GM21723 (cell line): Measurements from ENCODE around the gene RNF214.
"Not testable (repeated sequence)": the region's sequence is repeated elsewhere in the genome, so short reads cannot be mapped to it uniquely, and the experiment has no call there.

Source experiments
- ATAC-seq: cut with Tn5 transposase; IDR thresholded peaks from one replicate; pipeline ENCODE4 v1.9.1; 2021; ENCODE audit warnings: mild to moderate bottlenecking, moderate library complexity; ENCODE audit not compliant: unreplicated experiment

RNF214 gene

DNA sequence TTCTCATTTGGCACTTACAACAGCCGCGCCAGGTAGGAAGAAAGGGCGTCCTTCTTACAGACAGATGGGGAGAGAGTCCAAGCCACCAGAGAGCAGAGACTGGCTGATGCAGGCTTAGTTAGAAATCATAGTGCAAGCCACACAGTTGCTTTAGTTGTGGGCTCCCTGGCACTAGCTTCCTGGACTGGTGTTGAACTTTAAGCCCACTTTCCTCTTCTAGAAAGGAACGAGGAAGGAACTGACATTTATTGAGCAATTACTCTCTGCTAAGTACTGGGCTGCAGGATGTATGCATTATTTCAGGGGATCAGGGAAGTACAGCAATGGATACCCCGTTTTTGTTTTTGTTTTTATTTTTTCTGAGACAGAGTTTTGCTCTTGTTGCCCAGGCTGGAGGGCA lies 80.6 kb downstream of the RNF214 start:
- ATAC-seq: no peak

DNA sequence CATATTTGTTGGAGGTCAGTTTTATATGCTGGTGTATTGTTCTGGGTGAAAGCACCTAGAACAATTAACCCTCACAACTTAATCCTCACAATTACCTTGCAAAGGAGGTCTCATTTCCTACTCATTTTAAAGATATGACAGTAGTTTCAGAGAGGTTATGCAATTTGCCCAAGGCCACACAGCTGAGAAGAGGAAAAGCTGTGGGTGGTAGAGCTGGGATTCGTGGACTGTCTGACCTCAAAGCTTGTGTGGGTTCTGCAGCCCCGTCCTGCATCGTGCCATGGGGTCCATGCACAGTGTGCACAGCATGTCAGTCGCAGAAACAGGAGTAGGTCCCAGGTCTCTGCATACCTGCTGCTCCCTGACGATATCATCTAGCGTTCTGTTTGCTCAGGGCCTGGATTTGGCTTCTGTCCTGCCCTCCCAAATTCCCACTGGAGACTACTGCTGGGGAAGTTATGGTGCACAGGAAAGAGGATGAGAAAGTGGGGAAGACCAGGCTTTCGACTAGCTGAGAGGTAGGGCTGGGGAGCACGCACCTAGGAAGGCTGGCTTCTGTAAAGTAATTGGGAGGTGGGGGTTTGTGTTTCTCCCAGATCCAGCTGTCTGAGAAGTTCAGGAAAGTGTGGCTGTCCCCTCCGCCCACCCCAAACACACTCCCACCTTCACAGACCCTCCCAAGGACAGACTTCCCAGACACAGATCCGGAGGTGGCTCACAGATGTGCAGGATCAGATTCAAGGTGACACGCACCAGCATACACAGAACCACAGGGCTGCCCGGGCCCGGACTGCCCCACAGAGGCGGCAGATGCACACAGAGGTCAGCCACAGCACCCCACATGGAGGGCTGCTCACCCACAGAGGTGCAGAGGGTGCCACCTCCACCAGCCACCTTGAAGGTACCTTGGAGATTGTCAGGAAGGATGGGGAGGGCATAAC lies 81.6 kb downstream of the RNF214 start:
- ATAC-seq: no peak

DNA sequence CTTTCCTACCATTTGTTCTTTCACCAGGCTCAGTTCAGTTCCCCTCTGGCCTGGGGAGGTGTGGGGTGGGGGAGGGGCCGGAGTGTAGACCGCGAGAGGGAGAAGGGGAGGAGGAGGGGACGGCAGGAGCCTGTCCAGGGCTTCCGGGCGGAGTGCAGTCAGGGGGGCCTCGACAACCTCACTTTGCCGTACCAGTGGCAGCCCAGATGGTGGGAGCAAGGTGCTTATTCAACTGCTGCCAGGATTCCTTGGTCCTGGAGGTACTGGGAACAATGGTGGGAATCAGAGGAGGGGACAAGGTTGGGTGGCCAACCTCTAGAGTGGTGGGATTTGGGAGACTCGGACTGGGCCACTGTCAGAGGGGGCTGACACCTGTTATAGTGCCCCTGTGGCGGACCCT lies 82.4 kb downstream of the RNF214 start:
- ATAC-seq: no peak

DNA sequence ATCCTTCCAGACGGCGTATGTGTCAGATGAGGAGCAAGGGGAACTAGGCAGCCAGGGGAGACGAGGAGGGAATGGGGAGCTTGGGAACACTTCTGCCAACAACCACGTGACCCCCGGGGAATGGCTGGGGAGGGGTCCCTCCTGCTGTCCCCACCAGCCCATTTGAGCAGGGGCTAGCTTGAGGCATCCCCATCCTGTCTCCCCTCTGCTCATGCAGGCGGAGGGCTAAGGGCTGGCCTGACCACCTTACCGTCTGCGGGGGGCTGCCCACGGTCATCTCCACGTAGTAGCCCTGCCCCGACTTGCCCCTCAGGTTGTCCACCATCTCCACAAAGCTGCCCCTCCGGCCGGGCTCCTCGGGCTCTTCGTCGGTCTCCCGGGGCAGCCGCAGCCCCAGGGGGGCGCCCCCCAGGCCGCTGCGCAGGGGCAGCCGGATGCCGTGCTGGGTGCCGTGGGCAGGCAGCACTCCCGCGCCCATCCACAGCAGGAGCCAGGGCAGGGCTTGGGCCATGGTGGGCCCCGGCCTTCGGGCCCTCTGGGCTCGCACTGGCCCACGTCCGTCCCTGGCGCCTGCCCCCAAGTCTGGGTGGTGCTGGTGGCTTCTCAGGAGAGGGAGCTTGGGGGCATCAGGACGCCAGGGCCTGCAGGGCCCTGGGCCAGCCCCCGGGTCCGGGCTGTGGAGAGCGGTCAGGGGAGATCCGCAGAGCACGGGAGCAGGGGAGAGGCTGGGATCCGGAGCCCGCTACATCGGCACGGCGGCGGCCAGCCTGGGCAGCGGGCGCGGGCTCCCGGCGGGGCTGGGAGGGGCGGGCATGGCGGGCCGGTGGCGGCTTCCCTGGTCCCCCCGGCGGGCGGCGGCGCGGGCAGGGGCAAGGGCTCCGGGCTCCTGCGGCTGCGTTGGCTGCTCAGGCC lies 83.1 kb downstream of the RNF214 start:
- ATAC-seq: no peak

DNA sequence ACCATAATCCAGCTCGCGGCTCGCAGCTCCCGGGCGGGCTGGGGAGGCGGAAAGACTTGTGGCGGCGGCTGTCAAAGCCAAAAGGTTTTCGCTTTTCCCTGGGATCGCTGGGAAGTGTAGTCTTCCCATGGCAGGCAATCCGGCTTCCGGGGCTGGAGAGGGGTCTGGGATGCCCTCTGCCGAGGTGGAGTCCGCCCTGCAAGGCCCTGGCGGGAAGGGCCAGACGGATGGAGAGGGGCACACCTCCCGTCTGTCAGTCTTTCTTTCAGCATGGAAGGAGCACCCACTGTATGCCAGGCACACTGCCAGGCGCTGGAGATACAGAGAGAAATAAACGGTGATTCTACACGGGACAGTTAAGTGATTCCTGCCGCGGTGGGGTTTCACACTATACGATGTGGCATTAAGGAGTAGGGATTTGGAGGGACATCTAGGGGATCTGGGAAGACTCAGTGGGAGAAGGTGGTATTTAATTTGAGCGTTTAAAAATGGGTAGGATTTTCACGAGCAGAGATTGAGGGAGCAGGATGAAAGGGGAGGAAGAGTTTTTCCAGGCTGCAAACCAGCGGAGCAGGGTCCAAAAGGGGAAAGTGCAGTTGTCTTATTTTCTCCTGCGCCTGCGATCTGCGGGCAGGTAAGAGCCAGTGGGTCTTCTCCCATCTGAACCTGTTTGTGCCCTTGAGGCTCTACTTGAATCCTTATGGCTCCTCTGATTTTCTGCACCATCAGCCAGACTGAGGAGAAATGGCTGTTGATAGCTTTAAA lies 83.9 kb downstream of the RNF214 start, which contains the start of gene BACE1:
Gene BACE1 (minus strand): TSS at position 60 of the 765 bp plus-strand sequence. CDS start 461 bp downstream, outside the sequence.
- no peak for ATAC-seq

DNA sequence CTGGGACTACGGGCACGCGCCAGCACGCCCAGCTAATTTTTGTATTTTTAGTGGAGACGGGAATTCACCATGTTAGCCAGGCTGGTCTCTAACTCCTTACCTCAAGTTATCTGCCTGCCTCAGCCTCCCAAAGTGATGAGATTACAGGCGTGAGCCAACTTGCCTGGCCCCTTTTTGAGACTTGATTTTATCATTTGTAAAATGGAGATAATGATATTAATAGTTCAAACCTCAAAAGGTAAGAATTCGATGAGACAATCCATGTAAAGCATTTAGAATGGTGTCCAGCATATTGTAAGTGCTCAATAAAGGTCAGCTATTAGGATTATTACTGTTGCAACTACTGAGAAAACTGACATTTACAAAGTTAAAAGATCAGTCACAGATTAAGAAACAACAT lies 86.3 kb downstream of the RNF214 start:
- no peak for ATAC-seq

DNA sequence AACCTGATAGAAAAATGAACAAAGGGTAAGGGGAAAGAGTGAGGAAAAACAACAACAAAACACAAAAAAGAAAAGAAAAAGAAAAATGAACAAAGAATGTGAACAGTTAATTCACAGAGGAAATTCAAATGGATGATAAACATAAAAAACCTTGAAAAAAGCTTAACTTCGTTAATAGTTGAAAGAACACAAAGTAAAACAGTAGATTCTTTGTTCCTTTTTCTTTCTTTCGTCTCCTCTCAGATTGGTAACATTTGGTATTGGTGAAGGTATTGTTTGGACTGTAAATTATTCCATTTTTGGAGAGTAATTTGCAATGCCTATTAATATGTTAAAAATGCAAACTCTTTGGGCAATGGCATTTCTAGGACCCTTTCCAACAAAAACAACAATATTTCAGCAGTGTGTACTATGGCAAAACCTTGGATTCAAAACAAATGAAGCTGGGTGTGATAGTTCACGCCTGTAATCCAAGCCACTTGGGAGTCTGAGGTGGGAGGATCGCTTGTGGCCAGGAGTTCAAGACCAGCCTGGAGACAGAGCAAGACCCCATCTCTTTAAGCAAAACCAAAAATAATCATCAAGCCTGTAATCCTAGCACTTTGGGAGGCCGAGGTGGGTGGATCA lies 86.9 kb downstream of the RNF214 start:
- no peak for ATAC-seq

DNA sequence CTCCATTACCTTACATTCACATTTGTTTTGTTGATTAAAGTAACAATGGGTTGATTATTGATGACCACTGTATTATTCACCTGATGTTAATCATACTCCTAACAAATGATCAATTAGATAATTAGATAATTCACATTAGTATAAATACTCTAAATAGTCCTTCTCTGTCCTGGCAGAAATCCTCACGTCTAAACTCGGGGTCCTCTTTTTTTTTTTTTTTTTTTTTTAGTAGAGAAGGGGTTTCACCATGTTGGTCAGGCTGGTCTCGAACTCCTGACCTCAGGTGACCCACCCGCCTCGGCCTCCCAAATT lies 94.7 kb downstream of the RNF214 start:
- ATAC-seq: not testable (repeated sequence)

DNA sequence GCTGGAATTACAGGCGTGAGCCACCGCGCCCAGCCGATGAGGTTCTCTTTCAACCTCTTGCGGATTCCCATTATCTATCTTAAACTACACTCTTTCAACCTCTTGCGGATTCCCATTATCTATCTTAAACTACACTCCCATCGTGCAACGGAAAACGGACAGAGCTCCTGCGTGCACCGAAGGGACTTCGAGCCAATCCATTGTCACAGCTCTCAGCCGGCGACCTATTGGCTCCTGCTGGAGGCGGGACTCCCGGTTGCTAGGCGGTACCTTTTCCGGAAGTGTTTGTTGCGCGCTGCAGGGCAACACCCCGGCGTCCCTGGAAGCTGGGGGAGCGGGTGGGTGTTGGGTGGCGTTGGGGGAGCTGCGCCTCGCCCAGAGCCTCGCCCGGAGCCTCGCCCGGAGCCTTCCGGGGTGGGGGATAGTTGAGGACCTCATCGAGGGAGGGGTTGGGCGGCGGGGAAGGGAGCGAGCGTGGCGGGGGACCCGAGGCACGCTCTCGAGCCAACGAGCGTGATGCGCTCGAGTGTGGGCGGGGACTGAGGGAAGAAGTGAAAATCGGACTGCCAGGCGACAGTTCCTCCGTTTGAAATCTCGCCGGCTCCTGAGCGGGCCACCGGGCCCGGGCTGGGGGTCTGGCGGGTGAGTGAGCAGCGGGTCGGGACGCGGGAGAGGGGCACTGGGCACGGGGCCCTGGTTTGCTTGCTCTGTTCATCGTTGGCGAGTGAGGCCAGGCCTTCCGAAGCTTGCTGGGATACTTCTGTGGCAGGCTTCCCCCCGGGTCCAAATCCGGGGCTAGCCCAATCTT lies 95.3 kb downstream of the RNF214 start, which contains the start of gene CEP164:
Gene CEP164 (plus strand): TSS at position 288 of the 808 bp plus-strand sequence. CDS start 10,733 bp downstream, outside the sequence.
- peak; percentile 97 for ATAC-seq

DNA sequence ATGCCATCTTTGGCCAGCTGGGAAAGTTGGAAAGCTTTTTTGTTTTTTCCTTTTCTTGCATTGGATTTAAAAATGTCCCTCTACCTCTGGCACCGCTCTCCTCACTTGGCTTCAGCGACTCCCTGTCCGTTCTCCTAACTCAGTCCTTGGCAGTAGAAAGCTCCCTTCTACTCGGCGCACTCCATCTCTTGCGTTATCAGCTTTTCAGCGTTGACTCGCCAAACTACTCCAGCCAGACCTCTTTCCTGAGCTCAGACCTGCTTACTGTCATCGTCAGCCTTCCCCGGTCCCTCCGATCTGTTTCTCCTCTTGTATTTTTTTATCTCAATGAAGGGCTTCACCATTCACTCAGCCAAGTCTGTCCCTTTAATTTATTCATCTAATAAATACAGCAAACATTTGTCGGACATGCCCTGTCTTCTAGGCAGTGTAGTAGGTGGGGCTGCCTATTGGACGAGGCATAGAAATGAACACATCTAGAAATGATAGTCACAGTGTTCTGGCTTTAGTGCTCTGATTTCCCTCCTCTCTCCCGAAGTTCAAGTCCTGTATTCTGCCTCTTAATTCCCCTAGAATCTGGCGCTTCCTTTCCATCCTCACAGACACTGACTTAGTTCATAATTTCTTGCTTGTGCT lies 96.0 kb downstream of the RNF214 start:
- peak; percentile 5 for ATAC-seq

DNA sequence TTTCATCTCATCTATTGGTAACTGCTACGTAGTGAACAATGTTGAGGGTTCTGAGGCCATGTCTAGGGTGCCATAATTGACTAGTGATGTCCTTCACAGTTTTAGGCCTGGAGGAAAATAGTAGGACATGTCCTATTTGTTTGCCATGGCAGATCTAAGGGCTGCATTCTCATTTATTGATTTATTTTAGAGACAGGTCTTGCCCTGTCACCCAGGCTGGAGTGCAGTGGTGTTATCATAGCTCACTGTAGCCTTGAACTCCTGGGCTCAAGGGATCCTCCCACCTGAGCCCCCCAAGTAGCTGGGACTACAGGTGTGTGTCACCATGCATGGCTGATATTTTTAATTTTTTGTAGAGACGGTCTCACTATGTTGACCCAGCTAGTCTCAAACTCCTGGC lies 100.4 kb downstream of the RNF214 start:
- ATAC-seq: no peak

DNA sequence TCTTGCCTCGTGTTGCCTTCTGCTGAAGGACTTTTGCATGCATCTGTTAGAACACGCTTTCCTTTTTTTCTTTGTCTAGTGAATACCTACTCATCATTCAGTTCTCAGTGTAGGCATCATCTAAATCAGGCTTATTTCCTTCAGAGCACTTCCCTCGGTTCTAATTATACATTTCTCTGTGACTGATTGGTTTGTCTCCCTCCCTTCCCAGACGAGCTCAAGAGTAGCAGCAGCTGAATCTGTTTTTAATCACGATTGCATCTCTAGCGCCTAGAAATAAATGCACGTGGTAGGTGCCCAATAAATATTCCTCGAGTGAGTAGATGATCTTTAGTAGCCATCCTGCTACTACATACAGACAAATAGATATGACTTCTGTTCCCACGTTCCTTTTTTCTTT lies 101.4 kb downstream of the RNF214 start:
- no peak for ATAC-seq

DNA sequence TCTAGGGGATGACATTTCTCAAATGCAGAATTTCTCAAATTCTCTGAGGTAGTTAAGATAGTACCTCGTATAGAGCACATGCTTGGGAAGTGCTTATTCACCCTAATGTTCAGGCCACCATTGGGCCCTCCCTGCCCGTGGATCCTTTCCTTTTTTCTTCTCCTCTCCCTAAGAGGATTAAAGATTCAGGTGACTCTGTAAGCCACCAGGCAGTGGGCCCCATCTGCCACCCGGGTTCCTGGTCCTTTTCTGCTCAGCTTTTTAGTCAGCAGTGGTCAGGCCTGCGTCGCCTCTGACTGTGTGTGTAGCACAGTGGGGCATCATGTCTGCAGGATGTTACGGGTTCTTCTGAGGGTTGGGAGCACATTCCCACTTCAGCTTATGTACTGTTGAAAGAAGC lies 102.4 kb downstream of the RNF214 start:
- ATAC-seq: no peak

DNA sequence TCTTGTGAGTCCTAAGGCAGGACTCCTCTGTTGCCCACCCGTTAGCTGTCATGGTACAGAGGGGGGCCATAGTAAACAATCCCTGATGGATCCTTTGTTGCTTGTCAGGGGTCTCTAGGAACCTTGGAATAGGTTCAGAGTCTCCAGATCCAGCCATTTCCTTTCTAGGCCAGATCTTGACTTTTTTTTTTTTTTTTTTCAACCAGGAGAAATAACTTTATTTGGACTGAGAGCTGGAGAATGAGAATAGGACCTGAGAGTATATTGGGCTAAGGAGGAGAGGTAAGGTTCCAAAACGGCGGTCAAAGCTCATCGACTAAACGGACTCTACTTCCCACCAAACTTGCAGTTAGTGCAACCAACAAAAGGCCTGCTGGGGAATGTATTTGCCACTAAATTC lies 102.9 kb downstream of the RNF214 start:
- no peak for ATAC-seq
